OCI-LY7 (cell line): ENCODE measurements around the gene LRIG1. TPM values are rescaled to one million over a fixed set of nuclear protein-coding genes. Genes with fewer than 3 reads are reported as not detected.

Experiments
- BruUV-seq: library from RNA; stranded (reverse); fragments of 400-500 nt; replicated peaks from 2 replicates; lab custom pipeline; 2021; lab: Mats Ljungman, UMichigan
- CTCF ChIA-PET: fragments of 300-600 bp; sonication (Branson Sonifier 250); formaldehyde crosslinking; loops from one replicate; lab custom pipeline; 2022; ENCODE audit warnings: antibody characterized with exemption; ENCODE audit not compliant: unreplicated experiment; lab: Charles Lee
- POLR2A ChIA-PET: fragments of 300-600 bp; sonication (Branson Sonifier 250); formaldehyde crosslinking; loops from one replicate; lab custom pipeline; 2022; ENCODE audit warnings: antibody characterized with exemption; lab: Charles Lee
- DNase-seq: peaks from one replicate; pipeline ENCODE4 v3.0.0-alpha.2; 2015; ENCODE audit warnings: low spot score
- H2AFZ ChIP-seq: fragments of 200-600 bp; sonication (generic), shearing (Covaris generic); 2 replicates; pipeline ENCODE4 v1.6.1; 2014; ENCODE audit warnings: mild to moderate bottlenecking, antibody characterized with exemption, low read length, moderate library complexity
- H3K27ac ChIP-seq: fragments of 200-600 bp; sonication (generic); 2 replicates; pipeline ENCODE4 v1.5.1; 2014; ENCODE audit warnings: mixed run types, low read depth, mild to moderate bottlenecking, moderate library complexity, low read length, inconsistent platforms; ENCODE audit not compliant: poor library complexity, severe bottlenecking
- H3K36me3 ChIP-seq: fragments of 200-600 bp; sonication (generic); 2 replicates; pipeline ENCODE4 v1.6.1; 2014; ENCODE audit warnings: mild to moderate bottlenecking, antibody characterized with exemption, low read length, moderate library complexity, mixed read lengths; ENCODE audit not compliant: insufficient read depth
- H3K4me1 ChIP-seq: fragments of 200-600 bp; sonication (generic); 2 replicates; pipeline ENCODE4 v1.5.1; 2014; ENCODE audit warnings: mild to moderate bottlenecking, low read length; ENCODE audit not compliant: insufficient read depth, poor library complexity, severe bottlenecking
- H3K4me2 ChIP-seq: fragments of 200-600 bp; sonication (generic); 2 replicates; pipeline ENCODE4 v1.6.1; 2014; ENCODE audit warnings: mild to moderate bottlenecking, low read length
- H3K4me3 ChIP-seq: fragments of 200-600 bp; sonication (generic); 2 replicates; pipeline ENCODE4 v1.5.1; 2014; ENCODE audit warnings: mild to moderate bottlenecking, low read depth, low read length; ENCODE audit not compliant: poor library complexity, severe bottlenecking
- H3K79me2 ChIP-seq: fragments of 200-600 bp; sonication (generic); 2 replicates; pipeline ENCODE4 v1.6.1; 2016; ENCODE audit warnings: low read depth, mild to moderate bottlenecking, low read length, moderate library complexity, mixed read lengths; ENCODE audit not compliant: insufficient read depth
- H3K9me2 ChIP-seq: fragments of 200-600 bp; sonication (generic); 2 replicates; pipeline ENCODE4 v1.6.1; 2016; ENCODE audit warnings: mild to moderate bottlenecking, low read length, mixed read lengths; ENCODE audit not compliant: insufficient read depth
- H3K9me3 ChIP-seq: fragments of 200-600 bp; sonication (generic); 2 replicates; pipeline ENCODE4 v1.6.1; 2014; ENCODE audit warnings: mild to moderate bottlenecking, mixed run types, low read length, mixed read lengths
- H4K20me1 ChIP-seq: fragments of 200-600 bp; sonication (generic); 2 replicates; pipeline ENCODE4 v1.6.1; 2014; ENCODE audit warnings: mild to moderate bottlenecking, antibody characterized with exemption, low read length, moderate library complexity, mixed read lengths; ENCODE audit not compliant: insufficient read depth
- EZH2phosphoT487 ChIP-seq: fragments of 200-600 bp; sonication (generic); IDR thresholded peaks from 2 replicates; pipeline ENCODE4 v1.6.1; 2018; ENCODE audit warnings: low read depth, borderline replicate concordance, mild to moderate bottlenecking, mixed run types, antibody characterized with exemption, low read length, moderate library complexity, mixed read lengths
- intact Hi-C: fragments of 100-400 bp; cut with micrococcal nuclease; formaldehyde crosslinking; loops from one replicate; pipeline ENCODE4 v1.10.0; 2022; ENCODE audit not compliant: unreplicated experiment
- total RNA-seq, 2 experiments: library from RNA; depleted of rRNA in 1 of 2; stranded (reverse); fragments of >200 nt in 1 of 2; shearing (Covaris generic) in 1 of 2; gene quantifications; 2 replicates each; pipeline ENCODE4 v1.2.3, GENCODE V29; 2014 to 2022
- TF ChIP-seq, protein P1 (sequence below): fragments of 200-600 bp; sonication (generic); conservative IDR thresholded peaks from 2 replicates; pipeline ENCODE4 v1.5.1; 2014; ENCODE audit warnings: mild to moderate bottlenecking, antibody characterized with exemption, low read length, moderate library complexity, mixed read lengths

LRIG1 gene
- total RNA-seq, 2 experiments from 2014 or later = 84.2 to 115 TPM

GRCh38 chr3:66452303-66453011, 48.4 kb downstream of the LRIG1 start:
- TF ChIP-seq, protein P1, sequence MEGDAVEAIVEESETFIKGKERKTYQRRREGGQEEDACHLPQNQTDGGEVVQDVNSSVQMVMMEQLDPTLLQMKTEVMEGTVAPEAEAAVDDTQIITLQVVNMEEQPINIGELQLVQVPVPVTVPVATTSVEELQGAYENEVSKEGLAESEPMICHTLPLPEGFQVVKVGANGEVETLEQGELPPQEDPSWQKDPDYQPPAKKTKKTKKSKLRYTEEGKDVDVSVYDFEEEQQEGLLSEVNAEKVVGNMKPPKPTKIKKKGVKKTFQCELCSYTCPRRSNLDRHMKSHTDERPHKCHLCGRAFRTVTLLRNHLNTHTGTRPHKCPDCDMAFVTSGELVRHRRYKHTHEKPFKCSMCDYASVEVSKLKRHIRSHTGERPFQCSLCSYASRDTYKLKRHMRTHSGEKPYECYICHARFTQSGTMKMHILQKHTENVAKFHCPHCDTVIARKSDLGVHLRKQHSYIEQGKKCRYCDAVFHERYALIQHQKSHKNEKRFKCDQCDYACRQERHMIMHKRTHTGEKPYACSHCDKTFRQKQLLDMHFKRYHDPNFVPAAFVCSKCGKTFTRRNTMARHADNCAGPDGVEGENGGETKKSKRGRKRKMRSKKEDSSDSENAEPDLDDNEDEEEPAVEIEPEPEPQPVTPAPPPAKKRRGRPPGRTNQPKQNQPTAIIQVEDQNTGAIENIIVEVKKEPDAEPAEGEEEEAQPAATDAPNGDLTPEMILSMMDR = no peak
- TF ChIP-seq EZH2phosphoT487 = no peak
- BruUV-seq = no TSS peak
- Histone ChIP-seq H3K79me2 (peaks cover 77% of the 10 kb centered on the region), H4K20me1 (peaks cover 23% of the 10 kb centered on the region; the same call in 1 of the 2 replicates), H3K9me3 (no peaks in the 10 kb centered on the region), H3K4me2 (no peak overlapping the region), H3K4me3 (no peak overlapping the region), H3K27ac (no peak overlapping the region), H2AFZ (no peak overlapping the region), H3K36me3 (peaks cover 100% of the 10 kb centered on the region), H3K9me2 (no peaks in the 10 kb centered on the region), H3K4me1 (no peaks in the 10 kb centered on the region)
- POLR2A ChIA-PET = interaction anchor here (0.9 to 1.5 kb wide), 3 partner anchors 17 to 31 kb away, joined by 3 to 5 read pairs (median 3); no protein-coding TSS in a partner anchor
- CTCF ChIA-PET = no interaction called here
- intact Hi-C loops = no loop called here
- no peak for DNase-seq

DNA sequence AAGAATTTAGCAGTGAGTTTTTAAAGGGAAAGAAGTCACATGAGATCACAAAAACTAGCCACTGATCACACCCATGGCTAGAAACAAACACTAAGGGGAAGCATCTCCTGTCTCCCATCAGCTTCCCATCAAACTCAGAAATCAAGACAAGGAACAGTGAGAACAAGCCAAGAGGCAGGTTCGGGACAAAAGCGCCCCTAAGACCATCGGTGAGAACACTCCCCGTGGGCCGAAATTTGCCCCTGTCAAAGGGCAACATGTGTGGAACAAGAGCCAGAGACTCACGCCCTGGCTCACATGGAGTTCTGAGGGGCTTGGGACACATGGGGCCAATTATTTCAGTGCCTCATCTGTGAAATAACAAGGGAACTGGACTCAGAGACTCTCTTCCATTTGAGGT, 49.1 kb downstream of the LRIG1 start:
- no peak for DNase-seq
- TF ChIP-seq, protein P1 = no peak
- no peak for TF ChIP-seq EZH2phosphoT487
- peaks cover 26% of the 10 kb centered on the region; the same call in 1 of the 2 replicates for H4K20me1 ChIP-seq
- H3K4me1 ChIP-seq = no peaks in the 10 kb centered on the region
- no peak overlapping the region for H3K27ac ChIP-seq
- ChIA-PET POLR2A (no interaction called here), CTCF (no interaction called here)
- no peaks in the 10 kb centered on the region for H3K9me2 ChIP-seq
- no peak overlapping the region for H3K4me2 ChIP-seq
- peaks cover 83% of the 10 kb centered on the region for H3K79me2 ChIP-seq
- H3K9me3 ChIP-seq = no peaks in the 10 kb centered on the region
- peaks cover 100% of the 10 kb centered on the region for H3K36me3 ChIP-seq
- BruUV-seq = no TSS peak
- no peak overlapping the region for H3K4me3 ChIP-seq
- intact Hi-C loops = no loop called here
- no peak overlapping the region for H2AFZ ChIP-seq
